Stimulated activated CD4-positive, alpha-beta T cell treated with anti-CD3 and anti-CD28 coated beads, TNF-alpha, amount 100 ng/mL, for 1 hour (primary cell): Measurements from ENCODE around the gene ADAD2.

Experiments used
- DNase-seq, 3 donors: peaks; one replicate each; pipeline ENCODE4 v3.0.0-alpha.2; 2020; ENCODE audit warnings: low read depth in 3 of 3, low spot score in 1 of 3

The ADAD2 gene

GRCh38 chr16:84176192-84177053 lies 14.5 kb upstream of the ADAD2 start:
- no peak for DNase-seq

DNA sequence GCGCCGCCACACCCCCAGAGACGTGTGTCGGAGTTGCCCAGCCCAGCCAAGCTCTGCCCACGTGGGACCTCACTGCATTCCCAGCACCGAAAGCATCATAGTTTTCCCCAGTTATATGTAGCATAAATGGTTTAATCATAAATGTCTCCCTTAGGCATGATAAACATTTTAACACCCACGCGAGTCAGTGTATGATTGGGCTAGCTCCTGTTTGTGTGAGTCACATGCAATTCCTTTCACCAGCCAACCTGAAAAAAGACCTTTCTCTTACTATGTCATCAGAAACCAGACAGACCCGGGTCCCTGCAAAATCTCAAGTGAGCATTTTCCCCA lies 13.2 kb upstream of the ADAD2 start:
- DNase-seq, result no peak

DNA sequence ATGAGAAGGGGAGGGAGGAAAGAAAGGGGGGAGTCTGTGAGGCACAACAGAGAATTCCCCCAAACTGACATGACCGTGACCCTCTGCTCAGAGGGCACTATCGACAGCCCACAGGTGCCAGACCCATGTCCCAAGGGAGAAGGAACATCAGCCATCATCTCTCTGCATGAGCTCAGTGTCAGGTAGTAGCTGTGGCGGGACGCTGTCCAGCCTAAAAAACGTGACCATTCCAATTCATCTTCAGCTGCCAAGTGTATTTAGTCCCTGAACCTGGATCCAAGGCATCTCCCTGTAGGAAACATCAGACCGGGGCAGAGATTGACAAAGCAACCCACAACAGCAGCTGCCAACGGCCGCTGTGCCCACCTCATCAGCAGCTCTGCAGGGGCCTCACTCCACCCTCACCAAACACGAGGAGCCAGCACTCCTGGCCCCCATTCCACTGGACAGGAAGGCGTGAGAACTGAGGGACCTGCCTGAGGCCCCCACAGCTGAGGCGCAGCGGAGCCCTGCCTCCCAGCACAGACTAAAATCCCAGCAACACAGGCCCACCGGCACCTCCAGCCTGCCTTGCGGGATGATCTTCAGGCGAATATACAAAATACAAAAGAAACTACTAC lies 12.7 kb upstream of the ADAD2 start:
- no peak for DNase-seq

GRCh38 chr16:84178892-84179611 lies 11.9 kb upstream of the ADAD2 start:
- no peak for DNase-seq

DNA sequence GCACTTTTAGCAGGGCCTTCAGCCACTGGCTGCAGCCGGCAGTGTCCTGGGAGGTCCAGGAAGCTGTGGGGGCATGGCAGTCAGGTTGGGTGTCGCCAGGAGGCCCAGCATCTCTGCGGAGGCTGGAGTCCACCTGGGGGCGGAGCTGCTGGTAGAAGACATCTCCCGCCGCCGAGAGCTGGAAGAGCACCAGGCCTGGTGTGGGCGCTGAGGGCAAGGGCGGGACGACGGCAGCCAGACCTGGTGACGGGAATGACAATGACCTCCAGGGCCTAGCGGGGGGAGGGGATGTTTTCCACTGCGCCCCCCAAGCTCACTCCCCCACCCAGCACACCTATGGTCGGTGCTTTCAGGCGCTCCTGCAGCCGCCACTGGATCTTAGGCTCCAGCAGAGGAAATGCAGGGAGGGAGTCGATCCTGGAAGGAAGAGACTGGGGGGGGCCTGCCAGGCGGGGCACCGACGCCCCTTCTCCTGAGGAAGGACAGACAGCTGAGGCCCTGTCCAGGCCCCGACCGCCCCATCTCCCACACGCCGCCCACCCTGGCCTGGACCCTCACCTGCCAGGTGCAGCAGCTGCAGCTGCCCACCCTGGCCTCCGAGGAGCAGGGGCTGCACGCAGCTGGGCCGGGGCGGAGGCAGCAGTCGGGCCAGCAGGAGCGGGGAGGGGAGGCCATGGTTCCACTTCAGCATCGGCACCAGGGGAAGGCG lies 11.2 kb upstream of the ADAD2 start:
- DNase-seq, result no peak

DNA sequence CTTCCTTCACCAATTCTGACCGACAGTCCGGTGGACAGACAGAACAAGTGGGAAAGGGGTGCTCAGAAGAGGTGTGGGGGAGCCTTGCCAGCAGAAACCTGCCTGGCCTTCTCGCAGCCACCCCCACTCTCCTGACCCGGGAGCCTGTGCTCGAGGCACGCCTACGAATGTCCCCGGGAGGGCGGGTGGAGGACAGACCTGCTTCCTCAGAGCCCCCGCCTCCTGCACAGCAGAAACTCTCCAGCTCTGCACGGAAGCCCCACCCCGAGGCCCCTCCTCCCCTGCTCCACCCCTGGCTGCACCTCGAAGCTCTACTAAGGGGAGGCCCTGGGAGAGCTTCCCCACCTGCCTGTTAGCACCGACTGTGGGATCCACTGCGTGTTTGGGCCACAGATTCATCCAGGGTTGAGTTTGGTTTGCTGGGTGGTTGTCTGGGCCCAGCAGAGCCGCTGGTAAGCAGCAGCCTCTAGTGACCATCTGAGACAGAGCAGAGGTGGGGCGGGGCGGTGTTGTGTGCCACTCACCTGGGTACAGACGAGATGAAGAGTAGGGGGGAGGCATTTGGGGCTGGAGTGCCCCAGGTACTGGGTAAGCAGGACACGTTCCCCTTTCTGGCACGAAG lies 10.3 kb upstream of the ADAD2 start:
- no peak for DNase-seq

- no peak for DNase-seq
Measured at GRCh38 chr16:84181144-84181915, 9.6 kb upstream of the ADAD2 start.

DNA sequence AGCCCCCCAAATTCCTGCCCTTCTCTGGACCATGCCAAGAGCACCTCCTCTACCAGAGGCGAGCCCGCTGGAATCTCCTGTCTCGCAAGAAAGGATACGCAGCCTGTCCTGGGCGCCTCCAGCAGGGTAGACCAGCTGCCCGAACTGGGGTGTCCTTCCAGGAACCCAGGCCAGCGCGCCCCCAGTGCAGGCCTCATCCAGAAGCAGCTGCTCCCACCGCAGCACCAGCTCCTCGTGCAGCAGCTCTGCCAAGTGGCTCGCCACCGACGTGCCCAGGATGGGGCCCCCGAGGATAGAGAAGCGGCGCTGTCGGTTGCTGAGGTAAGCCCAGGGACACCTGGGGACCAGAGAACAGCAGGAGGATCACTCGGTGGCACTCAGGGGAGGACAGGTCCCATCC lies 8.9 kb upstream of the ADAD2 start:
- no peak for DNase-seq

- no peak for DNase-seq
Measured at GRCh38 chr16:84182680-84183571, 8.0 kb upstream of the ADAD2 start.

DNA sequence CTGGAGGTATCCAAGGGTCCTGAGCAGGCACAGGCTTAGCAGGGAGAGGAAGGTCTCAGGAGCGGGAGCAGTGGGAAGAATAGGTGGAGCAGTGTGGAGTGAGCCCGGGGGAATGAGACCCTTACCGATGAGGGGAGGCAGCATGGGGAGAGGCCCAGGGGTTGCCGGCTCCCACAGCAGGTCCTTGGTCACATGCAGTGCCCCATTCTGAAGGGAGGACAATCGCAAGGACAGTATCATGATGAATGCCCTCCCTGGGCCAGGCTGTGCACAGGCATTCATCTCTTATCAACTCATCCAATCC lies 7.4 kb upstream of the ADAD2 start:
- no peak for DNase-seq

GRCh38 chr16:84183911-84184591 lies 6.9 kb upstream of the ADAD2 start:
- no peak for DNase-seq

DNA sequence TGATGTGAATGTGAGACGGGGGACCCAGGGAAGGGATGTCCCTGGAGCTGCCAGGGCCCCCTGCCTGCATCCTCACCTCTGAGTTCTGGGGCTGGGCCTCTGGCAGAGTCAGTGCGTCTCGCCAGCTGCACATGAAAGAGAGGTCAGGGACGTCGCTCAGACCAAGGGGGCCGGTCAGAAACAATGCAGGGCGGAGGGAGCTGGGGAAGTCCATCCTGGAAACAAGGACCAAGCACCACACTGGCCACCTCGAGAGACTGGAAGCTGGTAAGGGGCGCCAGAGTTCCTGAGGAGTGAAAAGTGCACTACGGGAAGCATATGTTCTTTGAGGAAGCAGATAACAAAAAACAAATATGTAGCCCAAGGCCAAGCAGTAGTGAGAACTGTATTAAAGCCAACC lies 6.2 kb upstream of the ADAD2 start:
- no peak for DNase-seq

DNA sequence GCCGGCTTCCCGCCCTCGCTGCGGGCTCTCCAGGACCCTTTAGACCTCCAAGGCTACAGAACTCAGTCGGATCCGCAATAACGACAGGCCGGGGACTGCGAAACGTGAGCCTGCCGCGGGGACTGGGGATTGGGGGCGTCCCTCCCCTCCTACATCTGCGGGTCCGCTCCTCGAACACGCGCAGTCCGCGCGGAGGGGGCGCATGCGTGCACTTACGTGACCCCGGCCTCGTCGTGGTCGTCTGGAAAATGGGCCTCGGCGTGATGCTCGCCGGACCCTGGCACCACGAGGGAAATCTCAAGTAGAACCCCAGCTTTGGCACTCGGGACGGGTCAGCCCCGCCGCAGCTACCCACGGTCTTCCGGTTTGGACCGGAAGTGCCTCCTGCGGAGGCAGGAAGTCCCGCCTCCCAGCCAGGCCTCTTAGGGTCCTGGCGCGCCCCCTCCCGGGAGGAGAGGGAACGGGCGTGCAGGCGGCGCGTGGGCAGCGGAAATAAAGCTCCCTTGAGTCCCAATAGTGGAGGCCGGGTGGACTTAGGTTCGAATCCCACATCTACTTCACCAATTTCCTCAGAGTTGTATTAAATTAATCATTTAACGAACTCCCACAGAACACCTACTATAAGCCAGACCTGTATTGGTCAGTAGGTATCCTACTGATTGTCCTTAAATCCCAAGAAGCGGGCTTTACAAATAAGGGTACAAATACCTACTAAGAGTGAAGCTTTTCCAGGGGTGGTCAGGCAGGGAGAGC lies 4.1 kb upstream of the ADAD2 start, which contains the start of gene TAF1C:
Gene TAF1C (minus strand): TSS at position 373 of the 753 bp plus-strand sequence. CDS start 2,069 bp downstream, outside the sequence.
- peak; percentile 76 to 93 (median 86) for DNase-seq

DNA sequence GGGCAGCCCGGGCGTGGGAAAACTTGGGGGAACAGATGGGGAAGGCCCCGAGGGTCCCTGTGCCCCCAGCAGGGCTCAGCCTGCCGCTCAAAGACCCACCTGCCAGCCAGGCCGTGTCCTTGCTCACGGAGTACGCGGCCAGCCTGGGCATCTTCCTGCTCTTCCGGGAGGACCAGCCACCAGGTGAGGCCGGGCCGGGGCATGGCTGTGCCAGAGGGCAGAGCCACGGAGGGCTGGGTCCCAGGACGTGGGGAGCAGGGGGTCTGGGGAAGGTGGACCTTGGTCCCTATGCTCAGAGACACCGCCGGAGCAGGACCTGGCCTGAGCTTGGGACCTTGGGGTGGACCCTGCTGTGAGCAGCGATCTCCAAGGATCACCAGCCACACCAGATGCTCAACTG lies 509 bp downstream of the ADAD2 start:
- DNase-seq, result no peak

DNA sequence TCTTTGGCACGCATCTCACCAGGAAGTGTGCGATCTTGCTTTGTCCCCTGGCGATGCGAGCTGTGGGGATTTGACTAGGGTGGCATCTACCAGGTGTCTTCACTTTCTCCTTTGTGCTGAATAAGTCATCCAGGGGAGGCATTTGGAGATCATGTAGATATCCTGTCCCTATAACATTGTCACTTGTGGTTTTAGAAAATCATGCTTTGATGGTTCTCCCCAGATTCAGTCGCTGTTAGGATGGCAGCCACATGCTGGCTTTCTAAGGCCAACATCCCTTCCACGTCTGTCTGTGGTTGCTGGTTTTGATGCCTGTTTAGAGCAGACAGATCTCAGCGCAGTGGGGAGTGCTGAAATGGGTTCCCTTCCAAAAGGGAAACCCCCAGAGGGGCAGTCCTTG lies 2.5 kb downstream of the ADAD2 start:
- no peak for DNase-seq

- DNase-seq, result no peak
Measured at GRCh38 chr16:84194018-84194417, 3.1 kb downstream of the ADAD2 start.

DNA sequence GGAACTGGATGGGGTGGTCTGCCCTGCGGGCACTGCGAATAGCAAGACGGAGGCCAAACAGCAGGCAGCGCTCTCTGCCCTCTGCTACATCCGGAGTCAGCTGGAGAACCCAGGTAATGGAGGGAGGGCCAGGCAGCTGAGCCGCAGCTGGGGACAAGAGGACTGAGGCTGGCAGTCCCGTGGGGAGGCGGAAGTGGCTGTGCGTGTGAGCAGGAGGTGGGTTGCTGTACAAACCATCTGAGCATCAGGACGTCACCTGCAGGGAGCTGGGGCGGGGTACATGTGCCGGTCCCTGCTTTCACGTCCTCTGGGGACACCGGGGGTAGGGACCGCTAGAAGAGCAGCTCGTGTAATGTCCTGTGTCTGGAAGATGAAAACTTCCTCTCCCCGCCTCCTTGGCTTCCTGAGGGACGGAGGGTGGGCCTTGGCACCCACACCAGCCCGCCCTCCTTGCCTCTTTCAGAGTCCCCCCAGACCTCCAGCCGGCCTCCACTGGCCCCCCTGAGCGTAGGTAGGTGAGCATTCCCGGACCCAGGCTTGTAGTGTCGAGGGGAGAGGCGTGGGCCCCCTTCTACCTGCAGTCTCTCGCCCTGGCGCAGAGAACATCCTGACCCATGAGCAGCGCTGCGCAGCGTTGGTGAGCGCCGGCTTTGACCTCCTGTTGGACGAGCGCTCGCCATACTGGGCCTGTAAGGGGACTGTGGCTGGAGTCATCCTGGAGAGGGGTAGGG lies 3.7 kb downstream of the ADAD2 start:
- DNase-seq, result no peak
